OCI-LY1 (cell line): ENCODE results near the gene AGPAT1.

Source experiments
- CTCF ChIP-seq: fragments of 200-600 bp; sonication (generic), shearing (Covaris generic); IDR thresholded peaks from 2 replicates; pipeline ENCODE4 v1.5.1; 2017; ENCODE audit warnings: mild to moderate bottlenecking, antibody characterized with exemption, low read length, moderate library complexity, mixed read lengths
- EZH2 ChIP-seq: fragments of 200-600 bp; sonication (generic), shearing (Covaris generic); IDR thresholded peaks from 2 replicates; pipeline ENCODE4 v1.8.0; 2017; ENCODE audit warnings: borderline replicate concordance, mixed run types, mild to moderate bottlenecking, antibody characterized with exemption, low read length, moderate library complexity, mixed read lengths

- TF ChIP-seq CTCF (no peak), EZH2 (no peak)
Observed at GRCh38 chr6:32190054-32190851, 14.4 kb upstream of the AGPAT1 start, which contains the start of gene PBX2.
